GM23338 (cell line): Measurements from ENCODE around the gene LCN12. TPM values are rescaled to one million over a fixed set of nuclear protein-coding genes. Genes with fewer than 3 reads are reported as not detected.

Experiments used
- ATAC-seq: fragments of 200-7000 bp; cut with Tn5 transposase; 3 replicates; pipeline ENCODE4 v1.9.1; 2020
- DNase-seq: peaks from one replicate; pipeline ENCODE4 v3.0.0-alpha.2; 2015; ENCODE audit warnings: low spot score
- H2AFZ ChIP-seq: fragments of 200-600 bp; sonication (generic); 2 replicates; pipeline ENCODE4 v1.8.0; 2016; ENCODE audit warnings: antibody characterized with exemption, mild to moderate bottlenecking, moderate library complexity
- H3F3A ChIP-seq: fragments of 200-600 bp; sonication (generic); replicated peaks from 2 replicates; pipeline ENCODE4 v1.8.0; 2017; ENCODE audit warnings: antibody characterized with exemption, mixed run types, low read depth
- H3K27ac ChIP-seq: fragments of 200-600 bp; sonication (generic); 2 replicates; pipeline ENCODE4 v1.6.1; 2016; ENCODE audit warnings: low read depth
- H3K27me3 ChIP-seq: fragments of 200-600 bp; sonication (generic); 2 replicates; pipeline ENCODE4 v1.8.0; 2016; ENCODE audit warnings: mild to moderate bottlenecking, mixed run types, moderate library complexity; ENCODE audit not compliant: insufficient read depth
- H3K36me3 ChIP-seq: fragments of 200-600 bp; sonication (generic); 2 replicates; pipeline ENCODE4 v1.8.0; 2016; ENCODE audit warnings: mild to moderate bottlenecking; ENCODE audit not compliant: insufficient read depth
- H3K4me1 ChIP-seq: fragments of 200-600 bp; sonication (generic); 2 replicates; pipeline ENCODE4 v1.8.0; 2016; ENCODE audit warnings: mild to moderate bottlenecking, moderate library complexity; ENCODE audit not compliant: insufficient read depth
- H3K4me2 ChIP-seq: fragments of 200-600 bp; sonication (generic); 2 replicates; pipeline ENCODE4 v1.7.1; 2017; ENCODE audit warnings: mixed run types
- H3K4me3 ChIP-seq: fragments of 200-600 bp; sonication (generic); 2 replicates; pipeline ENCODE4 v1.6.1; 2016; ENCODE audit warnings: mixed run types
- H3K79me2 ChIP-seq: fragments of 200-600 bp; sonication (generic); replicated peaks from 2 replicates; pipeline ENCODE4 v1.8.0; 2017; ENCODE audit warnings: mild to moderate bottlenecking; ENCODE audit not compliant: insufficient read depth
- H3K9me2 ChIP-seq: fragments of 200-600 bp; sonication (generic); 2 replicates; pipeline ENCODE4 v1.8.0; 2017; ENCODE audit not compliant: insufficient read depth
- H4K20me1 ChIP-seq: fragments of 200-600 bp; sonication (generic); replicated peaks from 2 replicates; pipeline ENCODE4 v1.8.0; 2017; ENCODE audit warnings: mild to moderate bottlenecking; ENCODE audit not compliant: insufficient read depth
- H3K27ac Mint-ChIP-seq: 2 replicates; pipeline ENCODE4 v1.8.0; 2020; ENCODE audit warnings: inconsistent platforms, mild to moderate bottlenecking, moderate library complexity, mixed read lengths
- H3K27me3 Mint-ChIP-seq: 3 replicates; pipeline ENCODE4 v1.8.0; 2022; ENCODE audit warnings: low read depth, mild to moderate bottlenecking, moderate library complexity, mixed read lengths, inconsistent platforms; ENCODE audit not compliant: insufficient read depth, poor library complexity
- H3K36me3 Mint-ChIP-seq: 3 replicates; pipeline ENCODE4 v1.8.0; 2021; ENCODE audit warnings: low read depth, mild to moderate bottlenecking, inconsistent platforms, moderate library complexity, mixed read lengths
- H3K4me1 Mint-ChIP-seq: 3 replicates; pipeline ENCODE4 v1.8.0; 2020; ENCODE audit warnings: mild to moderate bottlenecking, inconsistent platforms, mixed read lengths
- H3K4me3 Mint-ChIP-seq: 3 replicates; pipeline ENCODE4 v1.8.0; 2021; ENCODE audit warnings: moderate library complexity, mild to moderate bottlenecking, inconsistent platforms, mixed read lengths
- H3K9me3 Mint-ChIP-seq: 3 replicates; pipeline ENCODE4 v1.8.0; 2020; ENCODE audit warnings: moderate library complexity, mild to moderate bottlenecking, inconsistent platforms, mixed read lengths
- CREB1 ChIP-seq: fragments of 250-450 bp; sonication (Bioruptor Pico); IDR thresholded peaks from 2 replicates; pipeline ENCODE4 v1.5.0; 2020; ENCODE audit warnings: low read depth, mild to moderate bottlenecking, moderate library complexity
- JUNB ChIP-seq: IDR thresholded peaks from one replicate; pipeline ENCODE4 v1.6.1; 2016; ENCODE audit warnings: antibody characterized with exemption; ENCODE audit not compliant: unreplicated experiment
- POLR2AphosphoS5 ChIP-seq: IDR thresholded peaks from 2 replicates; pipeline ENCODE4 v1.6.1; 2016; ENCODE audit warnings: antibody characterized with exemption, low read depth
- STAT1 ChIP-seq: IDR thresholded peaks from one replicate; pipeline ENCODE4 v1.6.1; 2016; ENCODE audit warnings: antibody characterized with exemption; ENCODE audit not compliant: unreplicated experiment
- ZNF331 ChIP-seq: fragments of 250-450 bp; sonication (Bioruptor Pico); IDR thresholded peaks from 2 replicates; pipeline ENCODE4 v1.5.0; 2020; ENCODE audit warnings: low read depth, mild to moderate bottlenecking, moderate library complexity
- polyA plus RNA-seq: library from polyadenylated mRNA; unstranded; fragments of >200 nt; fragmentation: Nextera tagmentation; extraction: Ambion mirVana; gene quantifications from 2 replicates; pipeline ENCODE4 v1.2.1, GENCODE V29; 2016
- total RNA-seq: library from RNA; depleted of rRNA; stranded (reverse); fragments of >200 nt; shearing (Covaris generic); gene quantifications from 2 replicates; pipeline ENCODE4 v1.2.3, GENCODE V29; 2014
- TF ChIP-seq, protein P1 (sequence below): IDR thresholded peaks from 2 replicates; pipeline ENCODE4 v1.6.1; 2016; ENCODE audit warnings: antibody characterized with exemption
- TF ChIP-seq, protein P2 (sequence below): fragments of 250-450 bp; sonication (Bioruptor Pico); IDR thresholded peaks from 2 replicates; pipeline ENCODE4 v1.5.0; 2020; ENCODE audit warnings: mild to moderate bottlenecking, moderate library complexity
- TF ChIP-seq, protein P3 (sequence below), 2 experiments: fragments of 200-600 bp in 1 of 2; sonication (generic) in 1 of 2; conservative IDR thresholded peaks; 2 replicates each; pipeline versions ENCODE4 v1.5.1 to v1.6.1; 2016 to 2017; ENCODE audit warnings: antibody characterized with exemption in 2 of 2, low read depth in 2 of 2, mild to moderate bottlenecking in 2 of 2, moderate library complexity in 1 of 2

Gene LCN12
- total and polyA plus RNA-seq, 2 experiments from 2014 or later = 0.39 to 0.69 TPM

DNA sequence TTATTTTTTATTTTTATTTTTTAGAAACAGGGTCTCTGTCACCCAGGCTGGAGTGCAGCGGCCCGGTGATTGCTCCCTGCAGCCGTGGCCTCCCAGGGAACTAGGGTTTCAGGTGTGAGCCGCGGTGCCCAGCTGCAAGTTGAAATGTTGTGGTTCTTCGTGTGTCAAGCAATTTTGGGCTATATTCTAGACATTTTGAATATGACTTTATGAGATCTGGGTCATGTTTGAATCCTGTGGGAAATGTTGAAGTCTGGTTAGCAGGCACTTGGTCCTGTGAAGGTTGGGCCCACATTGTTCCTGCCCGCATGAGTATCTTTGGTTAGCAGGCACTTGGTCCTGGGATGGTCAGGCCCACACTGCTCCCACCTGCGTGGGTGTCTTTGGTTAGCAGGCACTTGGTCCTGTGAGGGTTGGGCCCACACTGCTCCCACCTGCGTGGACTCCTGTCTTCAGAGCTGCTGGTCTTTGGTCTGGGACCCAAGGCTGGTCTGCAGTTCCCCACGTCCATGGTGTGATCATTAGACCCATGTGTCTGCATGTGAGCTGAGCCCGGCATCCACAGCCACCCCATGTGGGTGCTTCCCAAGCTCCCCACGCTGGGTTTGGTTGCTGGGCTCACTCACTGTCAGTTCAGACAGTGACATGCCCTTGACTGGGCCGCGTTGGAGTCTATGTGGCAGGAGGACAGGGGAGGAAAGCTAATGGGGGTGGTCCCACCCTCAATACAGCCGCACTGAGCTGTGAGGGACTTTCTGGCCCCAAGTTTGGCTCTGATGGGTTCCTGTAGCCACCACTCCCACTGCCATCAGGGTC is 14.7 kb upstream of the LCN12 start:
- Mint-ChIP-seq H3K27ac (peak overlapping the region; percentile 56; the same call in 1 of the 2 replicates), H3K27me3 (peaks cover 8% of the 10 kb centered on the region), H3K9me3 (no peaks in the 10 kb centered on the region; the same call in 2 of the 3 replicates), H3K4me1 (peaks cover 11% of the 10 kb centered on the region), H3K36me3 (peaks cover 54% of the 10 kb centered on the region), H3K4me3 (no peak overlapping the region)
- Histone ChIP-seq H3F3A (peaks cover 11% of the 10 kb centered on the region; the same call in 1 of the 2 replicates), H3K4me2 (no peak overlapping the region), H3K4me1 (no peaks in the 10 kb centered on the region), H3K27ac (no peak overlapping the region), H3K27me3 (no peaks in the 10 kb centered on the region), H3K36me3 (no peaks in the 10 kb centered on the region), H3K4me3 (no peak overlapping the region), H3K9me2 (no peaks in the 10 kb centered on the region; the same call in 1 of the 2 replicates), H2AFZ (no peak overlapping the region), H4K20me1 (peaks cover 12% of the 10 kb centered on the region), H3K79me2 (0 out of 2 replicates have a peak, but pooled peaks cover 8% of the 10 kb centered on the region)
- no peak for TF ChIP-seq STAT1
- no peak for TF ChIP-seq POLR2AphosphoS5
- TF ChIP-seq, protein P1, sequence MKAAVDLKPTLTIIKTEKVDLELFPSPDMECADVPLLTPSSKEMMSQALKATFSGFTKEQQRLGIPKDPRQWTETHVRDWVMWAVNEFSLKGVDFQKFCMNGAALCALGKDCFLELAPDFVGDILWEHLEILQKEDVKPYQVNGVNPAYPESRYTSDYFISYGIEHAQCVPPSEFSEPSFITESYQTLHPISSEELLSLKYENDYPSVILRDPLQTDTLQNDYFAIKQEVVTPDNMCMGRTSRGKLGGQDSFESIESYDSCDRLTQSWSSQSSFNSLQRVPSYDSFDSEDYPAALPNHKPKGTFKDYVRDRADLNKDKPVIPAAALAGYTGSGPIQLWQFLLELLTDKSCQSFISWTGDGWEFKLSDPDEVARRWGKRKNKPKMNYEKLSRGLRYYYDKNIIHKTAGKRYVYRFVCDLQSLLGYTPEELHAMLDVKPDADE = no peak
- TF ChIP-seq ZNF331 (CRISPR knock-in tag) = no peak
- no peak for TF ChIP-seq CREB1 (CRISPR knock-in tag)
- TF ChIP-seq JUNB = no peak
- TF ChIP-seq, protein P2, sequence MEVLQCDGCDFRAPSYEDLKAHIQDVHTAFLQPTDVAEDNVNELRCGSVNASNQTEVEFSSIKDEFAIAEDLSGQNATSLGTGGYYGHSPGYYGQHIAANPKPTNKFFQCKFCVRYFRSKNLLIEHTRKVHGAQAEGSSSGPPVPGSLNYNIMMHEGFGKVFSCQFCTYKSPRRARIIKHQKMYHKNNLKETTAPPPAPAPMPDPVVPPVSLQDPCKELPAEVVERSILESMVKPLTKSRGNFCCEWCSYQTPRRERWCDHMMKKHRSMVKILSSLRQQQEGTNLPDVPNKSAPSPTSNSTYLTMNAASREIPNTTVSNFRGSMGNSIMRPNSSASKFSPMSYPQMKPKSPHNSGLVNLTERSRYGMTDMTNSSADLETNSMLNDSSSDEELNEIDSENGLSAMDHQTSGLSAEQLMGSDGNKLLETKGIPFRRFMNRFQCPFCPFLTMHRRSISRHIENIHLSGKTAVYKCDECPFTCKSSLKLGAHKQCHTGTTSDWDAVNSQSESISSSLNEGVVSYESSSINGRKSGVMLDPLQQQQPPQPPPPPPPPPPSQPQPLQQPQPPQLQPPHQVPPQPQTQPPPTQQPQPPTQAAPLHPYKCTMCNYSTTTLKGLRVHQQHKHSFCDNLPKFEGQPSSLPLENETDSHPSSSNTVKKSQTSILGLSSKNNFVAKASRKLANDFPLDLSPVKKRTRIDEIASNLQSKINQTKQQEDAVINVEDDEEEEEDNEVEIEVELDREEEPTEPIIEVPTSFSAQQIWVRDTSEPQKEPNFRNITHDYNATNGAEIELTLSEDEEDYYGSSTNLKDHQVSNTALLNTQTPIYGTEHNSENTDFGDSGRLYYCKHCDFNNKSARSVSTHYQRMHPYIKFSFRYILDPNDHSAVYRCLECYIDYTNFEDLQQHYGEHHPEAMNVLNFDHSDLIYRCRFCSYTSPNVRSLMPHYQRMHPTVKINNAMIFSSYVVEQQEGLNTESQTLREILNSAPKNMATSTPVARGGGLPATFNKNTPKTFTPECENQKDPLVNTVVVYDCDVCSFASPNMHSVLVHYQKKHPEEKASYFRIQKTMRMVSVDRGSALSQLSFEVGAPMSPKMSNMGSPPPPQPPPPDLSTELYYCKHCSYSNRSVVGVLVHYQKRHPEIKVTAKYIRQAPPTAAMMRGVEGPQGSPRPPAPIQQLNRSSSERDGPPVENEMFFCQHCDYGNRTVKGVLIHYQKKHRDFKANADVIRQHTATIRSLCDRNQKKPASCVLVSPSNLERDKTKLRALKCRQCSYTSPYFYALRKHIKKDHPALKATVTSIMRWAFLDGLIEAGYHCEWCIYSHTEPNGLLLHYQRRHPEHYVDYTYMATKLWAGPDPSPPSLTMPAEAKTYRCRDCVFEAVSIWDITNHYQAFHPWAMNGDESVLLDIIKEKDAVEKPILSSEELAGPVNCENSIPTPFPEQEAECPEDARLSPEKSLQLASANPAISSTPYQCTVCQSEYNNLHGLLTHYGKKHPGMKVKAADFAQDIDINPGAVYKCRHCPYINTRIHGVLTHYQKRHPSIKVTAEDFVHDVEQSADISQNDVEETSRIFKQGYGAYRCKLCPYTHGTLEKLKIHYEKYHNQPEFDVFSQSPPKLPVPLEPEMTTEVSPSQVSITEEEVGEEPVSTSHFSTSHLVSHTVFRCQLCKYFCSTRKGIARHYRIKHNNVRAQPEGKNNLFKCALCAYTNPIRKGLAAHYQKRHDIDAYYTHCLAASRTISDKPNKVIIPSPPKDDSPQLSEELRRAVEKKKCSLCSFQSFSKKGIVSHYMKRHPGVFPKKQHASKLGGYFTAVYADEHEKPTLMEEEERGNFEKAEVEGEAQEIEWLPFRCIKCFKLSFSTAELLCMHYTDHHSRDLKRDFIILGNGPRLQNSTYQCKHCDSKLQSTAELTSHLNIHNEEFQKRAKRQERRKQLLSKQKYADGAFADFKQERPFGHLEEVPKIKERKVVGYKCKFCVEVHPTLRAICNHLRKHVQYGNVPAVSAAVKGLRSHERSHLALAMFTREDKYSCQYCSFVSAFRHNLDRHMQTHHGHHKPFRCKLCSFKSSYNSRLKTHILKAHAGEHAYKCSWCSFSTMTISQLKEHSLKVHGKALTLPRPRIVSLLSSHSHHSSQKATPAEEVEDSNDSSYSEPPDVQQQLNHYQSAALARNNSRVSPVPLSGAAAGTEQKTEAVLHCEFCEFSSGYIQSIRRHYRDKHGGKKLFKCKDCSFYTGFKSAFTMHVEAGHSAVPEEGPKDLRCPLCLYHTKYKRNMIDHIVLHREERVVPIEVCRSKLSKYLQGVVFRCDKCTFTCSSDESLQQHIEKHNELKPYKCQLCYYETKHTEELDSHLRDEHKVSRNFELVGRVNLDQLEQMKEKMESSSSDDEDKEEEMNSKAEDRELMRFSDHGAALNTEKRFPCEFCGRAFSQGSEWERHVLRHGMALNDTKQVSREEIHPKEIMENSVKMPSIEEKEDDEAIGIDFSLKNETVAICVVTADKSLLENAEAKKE (CRISPR knock-in tag) = no peak
- TF ChIP-seq, protein P3, sequence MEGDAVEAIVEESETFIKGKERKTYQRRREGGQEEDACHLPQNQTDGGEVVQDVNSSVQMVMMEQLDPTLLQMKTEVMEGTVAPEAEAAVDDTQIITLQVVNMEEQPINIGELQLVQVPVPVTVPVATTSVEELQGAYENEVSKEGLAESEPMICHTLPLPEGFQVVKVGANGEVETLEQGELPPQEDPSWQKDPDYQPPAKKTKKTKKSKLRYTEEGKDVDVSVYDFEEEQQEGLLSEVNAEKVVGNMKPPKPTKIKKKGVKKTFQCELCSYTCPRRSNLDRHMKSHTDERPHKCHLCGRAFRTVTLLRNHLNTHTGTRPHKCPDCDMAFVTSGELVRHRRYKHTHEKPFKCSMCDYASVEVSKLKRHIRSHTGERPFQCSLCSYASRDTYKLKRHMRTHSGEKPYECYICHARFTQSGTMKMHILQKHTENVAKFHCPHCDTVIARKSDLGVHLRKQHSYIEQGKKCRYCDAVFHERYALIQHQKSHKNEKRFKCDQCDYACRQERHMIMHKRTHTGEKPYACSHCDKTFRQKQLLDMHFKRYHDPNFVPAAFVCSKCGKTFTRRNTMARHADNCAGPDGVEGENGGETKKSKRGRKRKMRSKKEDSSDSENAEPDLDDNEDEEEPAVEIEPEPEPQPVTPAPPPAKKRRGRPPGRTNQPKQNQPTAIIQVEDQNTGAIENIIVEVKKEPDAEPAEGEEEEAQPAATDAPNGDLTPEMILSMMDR (conservative IDR thresholded peaks at IDR 0.05; ENCODE audit: low read depth in 2 of 2) = no peak
- ATAC-seq (no peak), DNase-seq (no peak)
